ENCODE results near the gene PTPN21.

The PTPN21 gene

GRCh38 chr14:88546621-88547385 is 8.0 kb downstream of the PTPN21 start:
- no peak overlapping the region for H3K4me3 ChIP-seq (ENCODE audit: low read length)
- TF ChIP-seq CTCF (conservative IDR thresholded peaks at IDR 0.05; ENCODE audit: low read depth, low read length), result no peak
- DNase-seq (ENCODE audit: low read depth), result no peak

GRCh38 chr14:88545256-88545655 is 9.6 kb downstream of the PTPN21 start:
- no peak for TF ChIP-seq CTCF (conservative IDR thresholded peaks at IDR 0.05; ENCODE audit: low read depth, low read length)
- no peak for DNase-seq (ENCODE audit: low read depth)

GRCh38 chr14:88542857-88543795 is 11.7 kb downstream of the PTPN21 start:
- no peak for TF ChIP-seq CTCF (conservative IDR thresholded peaks at IDR 0.05; ENCODE audit: low read depth, low read length)
- no peak overlapping the region for H3K4me3 ChIP-seq (ENCODE audit: low read length)
- DNase-seq (ENCODE audit: low read depth), result no peak

More at GRCh38 chr14:88545256-88545655, 9.6 kb downstream of the PTPN21 start:
- H3K4me3 ChIP-seq (ENCODE audit: low read length), result no peak overlapping the region

- H3K4me3 ChIP-seq (ENCODE audit: low read length), result no peak overlapping the region
- no peak for TF ChIP-seq CTCF (conservative IDR thresholded peaks at IDR 0.05; ENCODE audit: low read depth, low read length)
- DNase-seq (ENCODE audit: low read depth), result no peak
These were observed 13.5 kb downstream of the PTPN21 start for GRCh38 chr14:88541324-88541723.

- no peak overlapping the region for H3K4me3 ChIP-seq (ENCODE audit: low read length)
- TF ChIP-seq CTCF (conservative IDR thresholded peaks at IDR 0.05; ENCODE audit: low read depth, low read length), result no peak
- DNase-seq (ENCODE audit: low read depth), result no peak
These were observed 19.0 kb downstream of the PTPN21 start for GRCh38 chr14:88535813-88536212.

- no peak for DNase-seq (ENCODE audit: low read depth)
- H3K4me3 ChIP-seq (ENCODE audit: low read length), result no peak overlapping the region
- peak; percentile 5 for TF ChIP-seq CTCF (conservative IDR thresholded peaks at IDR 0.05; ENCODE audit: low read depth, low read length)
These were observed 19.7 kb downstream of the PTPN21 start for GRCh38 chr14:88535149-88535548.

Measured in retinal pigment epithelial cell (primary cell).